Effector CD4-positive, alpha-beta T cell (primary cell): ENCODE results near the gene PDE7B.

Source experiments
- DNase-seq: peaks from one replicate; pipeline ENCODE4 v3.0.0-alpha.2; 2020
- total RNA-seq: gene quantifications from one replicate; lab custom pipeline; 2026; lab: John Stamatoyannopoulos, UW

The PDE7B gene
- total RNA-seq, result 1.5 reads per million

- DNase-seq, result peak; percentile 20
These were observed at the start of gene PDE7B for GRCh38 chr6:135851442-135852271. TSS of gene PDE7B (plus strand) at chr6:135851701.

- DNase-seq, result no peak
These were observed 49.6 kb upstream of the PDE7B start for GRCh38 chr6:135801755-135802465.

- DNase-seq, result no peak
These were observed 41.0 kb upstream of the PDE7B start for GRCh38 chr6:135810486-135810885.

GRCh38 chr6:135811170-135811569 is 40.3 kb upstream of the PDE7B start:
- no peak for DNase-seq

GRCh38 chr6:135811644-135812526 is 39.6 kb upstream of the PDE7B start:
- DNase-seq, result no peak

- DNase-seq, result no peak
These were observed 38.1 kb upstream of the PDE7B start for GRCh38 chr6:135813401-135813800.

- DNase-seq, result no peak
These were observed 37.5 kb upstream of the PDE7B start for GRCh38 chr6:135814043-135814442.

- DNase-seq, result no peak
These were observed 36.3 kb upstream of the PDE7B start for GRCh38 chr6:135815216-135815615.

- no peak for DNase-seq
These were observed 34.5 kb upstream of the PDE7B start for GRCh38 chr6:135817035-135817434.

GRCh38 chr6:135819665-135820064 is 31.8 kb upstream of the PDE7B start:
- no peak for DNase-seq

GRCh38 chr6:135820340-135820739 is 31.2 kb upstream of the PDE7B start:
- DNase-seq, result no peak

- DNase-seq, result no peak
These were observed 27.6 kb upstream of the PDE7B start for GRCh38 chr6:135823851-135824250.

- no peak for DNase-seq
These were observed 25.2 kb upstream of the PDE7B start for GRCh38 chr6:135826236-135826804.

GRCh38 chr6:135828021-135828420 is 23.5 kb upstream of the PDE7B start:
- no peak for DNase-seq

- DNase-seq, result no peak
These were observed 21.0 kb upstream of the PDE7B start for GRCh38 chr6:135830452-135830881.

GRCh38 chr6:135831016-135831415 is 20.5 kb upstream of the PDE7B start:
- no peak for DNase-seq

- no peak for DNase-seq
These were observed 19.3 kb upstream of the PDE7B start for GRCh38 chr6:135832166-135832565.

GRCh38 chr6:135833771-135834170 is 17.7 kb upstream of the PDE7B start:
- DNase-seq, result no peak

- DNase-seq, result no peak
These were observed 13.6 kb upstream of the PDE7B start for GRCh38 chr6:135837735-135838449.

- DNase-seq, result no peak
These were observed 12.4 kb upstream of the PDE7B start for GRCh38 chr6:135839121-135839520.

GRCh38 chr6:135842618-135843392 is 8.7 kb upstream of the PDE7B start:
- DNase-seq, result no peak
